HG02763 (cell line): ENCODE data around the gene CDY2A.
"Not testable (repeated sequence)": the region's sequence is repeated elsewhere in the genome, so short reads cannot be mapped to it uniquely, and the experiment has no call there.

Source experiments
- ATAC-seq: cut with Tn5 transposase; IDR thresholded peaks from one replicate; pipeline ENCODE4 v1.9.1; 2021; ENCODE audit warnings: mild to moderate bottlenecking, moderate library complexity; ENCODE audit not compliant: unreplicated experiment

The CDY2A gene, protein sequence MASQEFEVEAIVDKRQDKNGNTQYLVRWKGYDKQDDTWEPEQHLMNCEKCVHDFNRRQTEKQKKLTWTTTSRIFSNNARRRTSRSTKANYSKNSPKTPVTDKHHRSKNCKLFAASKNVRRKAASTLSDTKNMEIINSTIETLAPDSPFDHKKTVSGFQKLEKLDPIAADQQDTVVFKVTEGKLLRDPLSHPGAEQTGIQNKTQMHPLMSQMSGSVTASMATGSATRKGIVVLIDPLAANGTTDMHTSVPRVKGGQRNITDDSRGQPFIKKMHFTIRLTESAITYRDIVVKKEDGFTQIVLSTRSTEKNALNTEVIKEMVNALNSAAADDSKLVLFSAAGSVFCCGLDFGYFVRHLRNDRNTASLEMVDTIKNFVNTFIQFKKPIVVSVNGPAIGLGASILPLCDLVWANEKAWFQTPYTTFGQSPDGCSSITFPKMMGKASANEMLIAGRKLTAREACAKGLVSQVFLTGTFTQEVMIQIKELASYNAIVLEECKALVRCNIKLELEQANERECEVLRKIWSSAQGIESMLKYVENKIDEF

DNA sequence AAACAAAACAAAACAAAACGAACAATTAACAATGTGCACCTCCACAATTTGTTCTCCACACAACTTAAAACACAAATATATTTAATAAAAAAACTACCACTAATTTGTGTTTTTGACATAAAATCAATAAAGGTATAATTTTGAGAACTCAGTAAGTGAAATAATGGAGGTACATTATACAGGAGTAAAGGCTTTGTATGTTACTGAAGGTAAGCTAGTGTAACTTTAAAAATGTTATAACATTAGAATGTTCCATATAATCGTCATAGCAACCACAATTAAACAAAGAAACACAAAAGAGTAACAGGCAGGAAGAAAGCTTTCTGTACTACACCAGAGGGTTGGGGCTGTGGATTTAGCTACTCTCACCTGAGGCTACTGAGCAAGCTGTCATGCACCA is at the start of gene CDY2A:
Gene CDY2A (plus strand): TSS at position 301 of the 400 bp plus-strand sequence. CDS start 328 bp downstream, outside the sequence.
- ATAC-seq = not testable (repeated sequence)

DNA sequence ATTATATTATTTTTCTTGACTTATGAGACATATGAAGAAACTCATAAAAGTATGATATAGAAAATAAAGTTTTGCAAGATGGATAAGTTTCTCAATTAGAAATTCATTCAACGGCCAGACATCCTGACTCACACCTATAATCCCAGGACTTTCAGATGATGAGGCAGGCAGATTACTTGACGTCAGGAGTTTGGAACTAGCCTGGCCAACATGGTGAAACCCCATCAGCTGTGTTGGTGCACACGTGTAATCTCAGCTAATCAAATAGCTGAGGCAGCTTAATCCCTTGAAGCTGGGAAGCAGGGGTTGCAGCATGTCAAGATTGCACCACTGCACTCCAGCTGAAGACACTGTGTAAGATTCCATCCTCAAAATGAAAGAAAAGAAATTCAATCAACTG is 28.0 kb upstream of the CDY2A start:
- ATAC-seq = not testable (repeated sequence)

DNA sequence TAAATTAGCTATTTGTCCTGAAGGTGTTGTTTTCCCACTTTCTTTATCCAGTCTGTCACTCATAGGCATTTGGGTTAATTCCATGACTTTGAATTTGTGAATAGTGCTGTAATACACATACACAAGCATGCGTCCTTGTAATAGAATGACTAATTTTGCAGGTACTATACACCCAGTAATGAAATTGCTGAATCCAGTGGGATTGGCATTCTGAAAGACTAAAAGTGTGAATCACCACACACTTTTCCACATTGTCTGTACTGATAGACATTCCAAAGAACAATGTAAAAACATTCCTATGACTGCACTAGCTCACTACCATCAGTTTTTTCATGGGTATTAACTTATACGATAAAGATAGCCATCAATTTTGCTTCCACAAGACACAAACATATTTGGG is 27.3 kb upstream of the CDY2A start:
- not testable (repeated sequence) for ATAC-seq

DNA sequence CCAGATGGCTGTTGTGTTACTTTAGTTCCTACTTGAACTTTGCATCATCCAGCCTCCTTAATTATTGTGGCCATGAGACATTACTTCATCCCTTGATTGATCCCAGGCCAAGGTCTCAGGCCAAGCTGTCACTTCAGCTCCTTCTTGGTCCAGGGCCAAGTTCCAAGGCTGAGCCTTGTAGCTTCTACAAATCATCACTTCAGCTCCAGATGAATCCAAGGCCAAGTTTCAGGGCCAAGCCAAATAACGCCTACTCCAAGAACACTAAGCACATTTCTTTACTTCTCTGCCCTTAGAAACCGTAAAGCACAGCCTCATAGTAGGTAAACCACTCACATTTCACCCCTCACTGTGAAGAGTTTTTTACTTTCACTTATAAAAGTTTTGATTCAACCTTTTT is 1.7 kb upstream of the CDY2A start:
- ATAC-seq = not testable (repeated sequence)

DNA sequence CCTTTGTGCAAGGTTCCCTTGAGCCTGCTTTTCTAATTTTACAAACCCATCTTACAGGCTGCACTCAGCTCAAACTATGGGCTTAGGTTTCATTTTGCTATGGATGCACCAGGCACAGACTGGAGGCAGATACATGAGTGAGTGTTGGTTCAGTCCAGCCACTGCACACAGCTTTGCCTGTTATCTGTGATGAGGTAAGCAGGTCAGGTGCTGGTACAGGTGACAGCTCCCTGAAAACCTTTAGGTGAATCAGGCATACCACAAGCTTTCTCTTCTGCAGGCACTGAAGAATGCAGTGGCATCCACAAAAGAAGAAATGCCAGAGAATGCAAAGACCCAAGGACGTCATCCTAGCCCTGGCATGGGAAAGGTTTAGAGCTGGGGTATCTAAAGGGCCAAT is 3.3 kb downstream of the CDY2A start:
- not testable (repeated sequence) for ATAC-seq

DNA sequence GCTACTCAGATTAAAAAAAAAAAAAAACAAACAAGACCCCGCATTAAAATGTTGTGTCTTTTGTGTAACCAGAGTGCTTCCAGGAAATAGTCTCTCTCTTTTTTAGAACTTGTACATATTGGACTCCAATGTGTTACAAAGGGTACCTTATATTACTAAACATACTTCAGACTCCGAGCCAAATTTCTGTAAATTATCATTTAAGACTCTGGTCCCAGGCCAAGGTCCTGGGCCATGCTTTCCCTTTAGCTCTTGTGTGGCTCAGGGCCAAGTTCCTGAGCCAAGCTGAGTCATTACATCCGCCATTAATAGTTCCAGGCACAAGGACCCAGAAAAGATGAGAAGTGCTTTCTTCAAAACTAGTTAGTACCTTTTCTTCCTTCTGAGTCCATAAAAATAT is 4.6 kb downstream of the CDY2A start:
- not testable (repeated sequence) for ATAC-seq

DNA sequence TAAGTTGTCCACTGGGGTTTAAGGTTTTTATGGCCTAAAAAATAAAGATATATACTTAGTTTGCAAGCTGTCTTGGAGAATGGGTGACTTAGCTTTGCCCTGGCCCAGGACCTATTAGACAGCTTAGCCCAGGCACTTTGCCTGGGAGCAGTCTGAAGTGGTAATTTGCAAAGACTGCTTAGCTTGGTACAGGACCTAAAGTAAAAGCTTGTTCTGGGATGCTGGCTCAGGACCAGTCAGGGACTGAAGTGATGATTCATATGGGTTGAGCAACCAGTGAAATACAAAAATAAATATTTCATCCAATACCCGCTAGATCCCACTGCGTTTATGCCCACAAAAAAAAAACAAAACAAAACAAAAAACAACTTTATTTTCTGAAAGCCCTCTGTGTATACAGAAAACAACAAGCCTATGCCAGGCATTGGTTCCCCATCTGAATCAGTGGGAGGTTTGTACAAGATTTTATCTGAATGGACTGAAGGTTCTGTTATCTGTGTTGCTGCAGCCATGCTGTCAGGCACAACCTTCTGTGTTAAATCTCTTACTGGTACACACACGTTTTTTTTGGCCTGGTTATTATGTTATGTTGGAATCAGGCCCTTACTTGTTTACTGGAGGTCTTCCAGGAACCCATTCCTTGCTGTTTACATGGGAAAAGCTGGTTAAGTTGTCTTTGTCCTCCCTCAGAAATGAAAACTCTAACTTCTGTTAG is 8.7 kb downstream of the CDY2A start:
- ATAC-seq = not testable (repeated sequence)

DNA sequence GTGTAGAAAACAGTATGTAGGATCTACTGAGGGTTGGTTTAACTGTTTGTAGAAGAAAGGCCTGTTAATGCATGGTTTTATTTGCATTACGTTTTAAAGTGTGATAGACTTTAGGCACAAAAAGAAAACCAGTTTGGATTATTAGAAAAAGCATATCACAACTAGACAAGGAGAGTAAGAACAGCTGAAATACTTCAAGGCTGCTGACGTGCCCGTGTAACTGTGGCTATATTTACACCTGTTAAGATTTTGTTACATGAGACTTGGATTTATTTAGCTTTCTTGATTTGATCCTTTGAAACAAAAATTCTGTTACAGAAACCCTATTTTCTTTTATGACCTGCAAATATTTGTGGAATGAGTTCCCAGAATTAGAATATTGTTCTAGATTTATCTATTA is 9.3 kb downstream of the CDY2A start:
- ATAC-seq = not testable (repeated sequence)

DNA sequence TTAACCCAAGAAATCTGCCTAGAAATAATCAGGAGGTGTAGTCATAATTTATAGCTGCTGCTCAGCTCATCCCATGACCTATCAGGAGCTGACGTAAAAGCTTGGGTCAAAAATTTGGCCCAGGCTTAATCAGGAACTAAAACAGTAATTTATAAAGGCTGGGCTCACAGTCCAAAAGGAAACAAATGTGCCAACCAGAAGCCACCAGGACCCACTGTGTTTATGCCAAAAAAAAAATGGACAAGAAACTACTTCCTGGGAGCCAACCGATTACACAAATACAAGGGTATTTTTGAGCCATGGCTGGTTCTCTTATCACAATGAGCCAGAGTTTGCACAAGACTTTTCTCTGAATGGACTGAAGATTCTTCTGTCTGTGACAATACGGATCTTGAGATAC is 19.4 kb downstream of the CDY2A start:
- ATAC-seq = not testable (repeated sequence)

DNA sequence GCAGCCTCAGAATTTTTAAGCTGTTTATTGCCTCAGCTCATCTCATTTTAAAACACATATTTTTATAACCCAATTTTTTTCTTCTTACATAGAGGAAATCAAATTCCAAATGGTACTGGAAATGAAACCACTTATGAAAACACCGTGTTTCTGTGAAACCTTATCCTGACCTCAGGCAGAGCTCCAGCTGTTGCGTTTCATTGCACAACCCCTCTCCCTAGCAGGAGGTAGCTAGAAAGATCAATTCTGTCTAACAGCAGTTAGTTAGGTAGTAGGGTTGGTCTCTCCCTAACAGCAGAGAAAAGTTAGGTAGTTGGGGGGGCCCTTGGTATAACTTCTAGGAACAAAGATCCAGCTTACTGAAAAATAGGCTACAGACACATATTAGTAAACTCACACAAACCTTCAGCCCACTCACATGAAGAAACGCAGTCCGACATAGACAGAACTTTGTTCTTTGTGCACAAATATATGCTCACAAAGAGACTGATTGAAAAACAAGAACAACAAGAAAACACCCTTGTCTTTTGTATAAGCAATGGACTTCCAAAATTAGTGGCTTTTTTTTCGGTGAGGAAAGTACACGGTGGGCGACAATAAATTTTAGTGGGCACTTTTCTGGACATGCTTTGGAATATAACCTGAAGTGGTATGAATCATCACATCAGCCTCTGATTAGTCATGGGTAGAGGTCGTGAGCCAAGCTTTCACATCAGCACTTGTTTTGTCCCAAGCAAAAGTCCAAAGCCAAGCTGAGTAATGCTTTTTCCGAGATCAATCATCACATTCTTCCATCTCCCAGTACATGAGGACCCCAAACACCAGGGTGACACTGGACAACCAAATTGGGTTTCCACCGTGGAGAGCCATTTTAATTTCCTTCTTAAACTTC is 22.8 kb downstream of the CDY2A start:
- not testable (repeated sequence) for ATAC-seq

DNA sequence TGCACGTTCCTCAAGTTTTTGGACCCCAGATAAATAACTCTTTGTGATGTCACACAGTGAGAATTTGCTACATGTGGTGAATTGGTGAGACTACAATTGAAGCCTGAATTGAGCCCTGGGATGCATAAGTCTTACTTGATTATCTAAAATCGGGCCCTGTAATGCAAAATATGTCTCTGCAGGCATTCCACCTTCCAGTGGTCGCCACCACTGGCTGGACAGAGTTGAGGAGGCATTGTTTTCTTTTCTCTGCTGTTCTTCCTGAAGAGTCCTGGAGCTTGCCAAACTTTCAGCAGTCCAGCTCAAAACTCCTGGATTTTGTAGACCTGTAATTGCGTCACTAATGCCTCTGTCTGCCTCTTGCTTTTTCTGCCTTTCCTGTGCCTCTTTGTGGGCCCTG is 23.5 kb downstream of the CDY2A start:
- not testable (repeated sequence) for ATAC-seq

DNA sequence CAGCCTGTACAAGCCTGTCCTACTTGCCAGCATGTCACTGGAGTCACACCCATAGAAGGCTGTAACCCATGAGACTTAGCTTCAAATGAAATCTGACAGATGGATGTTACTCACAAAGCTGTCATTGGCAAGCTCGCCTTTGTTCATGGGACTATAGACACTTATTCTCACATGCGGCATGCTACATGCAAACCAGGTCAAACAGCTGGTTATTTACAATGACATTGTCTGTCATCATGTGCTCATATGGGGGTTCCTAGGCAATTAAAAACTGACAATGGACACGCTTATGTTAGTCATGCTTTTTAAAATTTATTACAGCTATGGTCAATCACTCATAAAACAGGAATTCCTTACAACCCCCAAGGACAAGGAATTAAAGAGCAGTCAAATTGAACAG is 30.9 kb downstream of the CDY2A start:
- ATAC-seq = not testable (repeated sequence)

DNA sequence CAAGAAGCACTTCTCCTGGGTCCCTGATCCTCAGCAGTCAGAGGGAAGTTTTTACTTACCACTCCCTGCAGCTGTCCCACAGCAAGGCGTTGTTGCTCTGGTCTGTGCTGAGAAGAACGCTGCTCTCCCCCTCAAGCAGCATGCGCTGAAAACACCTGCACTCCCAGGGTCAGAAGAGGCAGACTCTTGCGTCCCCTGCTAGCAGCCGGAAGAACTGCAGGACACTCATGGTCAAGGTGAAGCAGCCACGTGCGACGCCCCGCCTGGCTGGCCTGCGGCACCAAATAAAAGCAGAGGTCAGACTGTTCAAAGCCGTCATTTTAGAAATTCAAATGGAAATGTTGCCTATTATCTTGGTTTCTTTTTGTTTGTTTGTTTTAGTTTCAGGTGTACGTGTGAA is 47.9 kb downstream of the CDY2A start:
- ATAC-seq = not testable (repeated sequence)
